Activated T-helper 17 cell treated with anti-CD3 and anti-CD28 coated beads, Interleukin-2, amount 50 U/mL, for 72 hours (primary cell): Measurements from ENCODE around the gene SLC7A4. TPM values are rescaled to one million over a fixed set of nuclear protein-coding genes. Genes with fewer than 3 reads are reported as not detected.
"Not testable (repeated sequence)": the region's sequence is repeated elsewhere in the genome, so short reads cannot be mapped to it uniquely, and the experiment has no call there.

ENCODE experiments used
- ATAC-seq: fragments of 150-1000 bp; cut with Tn5 transposase; replicated peaks from 2 replicates; pipeline ENCODE4 v1.10.0; 2021; ENCODE audit warnings: mild to moderate bottlenecking, moderate library complexity
- H3K27ac Mint-ChIP-seq: one replicate; pipeline ENCODE4 v1.8.0; 2022; ENCODE audit warnings: mixed read lengths
- H3K27me3 Mint-ChIP-seq: one replicate; pipeline ENCODE4 v1.8.0; 2022; ENCODE audit warnings: mixed read lengths
- H3K36me3 Mint-ChIP-seq: one replicate; pipeline ENCODE4 v1.8.0; 2022; ENCODE audit warnings: low read depth, mild to moderate bottlenecking, mixed read lengths
- H3K4me1 Mint-ChIP-seq: one replicate; pipeline ENCODE4 v1.8.0; 2022; ENCODE audit warnings: mixed read lengths
- H3K4me3 Mint-ChIP-seq: one replicate; pipeline ENCODE4 v1.8.0; 2022; ENCODE audit warnings: mild to moderate bottlenecking, mixed read lengths
- H3K9me3 Mint-ChIP-seq: one replicate; pipeline ENCODE4 v1.8.0; 2022; ENCODE audit warnings: mixed read lengths
- total RNA-seq, 2 donors: library from RNA; stranded (reverse); gene quantifications; one replicate each; pipeline ENCODE4 v1.2.3, GENCODE V29; 2022

SLC7A4 gene
- total RNA-seq, 2 donors from 2014 or later = not detected

GRCh38 chr22:21009208-21009607, 23.2 kb downstream of the SLC7A4 start:
- not testable (repeated sequence) for H3K36me3 Mint-ChIP-seq, H3K4me3 Mint-ChIP-seq, H3K4me1 Mint-ChIP-seq, H3K9me3 Mint-ChIP-seq, H3K27me3 Mint-ChIP-seq, ATAC-seq, H3K27ac Mint-ChIP-seq

- no peak for ATAC-seq
- Mint-ChIP-seq H3K36me3 (peaks cover 40% of the 10 kb centered on the region), H3K27ac (peak overlapping the region; percentile 98), H3K27me3 (no peaks in the 10 kb centered on the region), H3K4me1 (no peaks in the 10 kb centered on the region), H3K9me3 (no peaks in the 10 kb centered on the region), H3K4me3 (peak overlapping the region; percentile 98)
These were observed 28.6 kb downstream of the SLC7A4 start for GRCh38 chr22:21003782-21004181.

- H3K27me3 Mint-ChIP-seq = no peaks in the 10 kb centered on the region
- no peaks in the 10 kb centered on the region for H3K4me1 Mint-ChIP-seq
- H3K36me3 Mint-ChIP-seq = peaks cover 48% of the 10 kb centered on the region
- ATAC-seq = peak; percentile 95
- H3K27ac Mint-ChIP-seq = peak within 1 kb of the TSS; percentile 98
- no peaks in the 10 kb centered on the region for H3K9me3 Mint-ChIP-seq
- H3K4me3 Mint-ChIP-seq = peak within 1 kb of the TSS; percentile 98
These were observed 30.6 kb downstream of the SLC7A4 start, which contains the start of gene THAP7 for GRCh38 chr22:21001601-21002325. Gene THAP7 (minus strand): TSS chr22:21002118. CDS start chr22:21001911, 207 bp downstream.

- H3K9me3 Mint-ChIP-seq = no peaks in the 10 kb centered on the region
- peak overlapping the region; percentile 98 for H3K27ac Mint-ChIP-seq
- no peaks in the 10 kb centered on the region for H3K4me1 Mint-ChIP-seq
- no peak for ATAC-seq
- no peaks in the 10 kb centered on the region for H3K27me3 Mint-ChIP-seq
- H3K4me3 Mint-ChIP-seq = peak overlapping the region; percentile 98
- H3K36me3 Mint-ChIP-seq = peaks cover 54% of the 10 kb centered on the region
These were observed 31.3 kb downstream of the SLC7A4 start for GRCh38 chr22:21000987-21001600.

GRCh38 chr22:21000207-21000986, 32.0 kb downstream of the SLC7A4 start:
- no peak for ATAC-seq
- peak overlapping the region; percentile 98 for H3K4me3 Mint-ChIP-seq
- H3K27ac Mint-ChIP-seq = peak overlapping the region; percentile 98
- peaks cover 55% of the 10 kb centered on the region for H3K36me3 Mint-ChIP-seq
- no peaks in the 10 kb centered on the region for H3K4me1 Mint-ChIP-seq
- no peaks in the 10 kb centered on the region for H3K27me3 Mint-ChIP-seq
- H3K9me3 Mint-ChIP-seq = no peaks in the 10 kb centered on the region

GRCh38 chr22:20999350-21000206, 32.8 kb downstream of the SLC7A4 start:
- Mint-ChIP-seq H3K27ac (peak overlapping the region; percentile 98), H3K9me3 (no peaks in the 10 kb centered on the region)
- no peak for ATAC-seq

GRCh38 chr22:20998411-20999336, 33.7 kb downstream of the SLC7A4 start:
- H3K9me3 Mint-ChIP-seq = no peaks in the 10 kb centered on the region
- H3K27ac Mint-ChIP-seq = peak overlapping the region; percentile 36
- no peaks in the 10 kb centered on the region for H3K4me1 Mint-ChIP-seq
- ATAC-seq = no peak
- no peaks in the 10 kb centered on the region for H3K27me3 Mint-ChIP-seq
- H3K4me3 Mint-ChIP-seq = no peak overlapping the region
- peaks cover 55% of the 10 kb centered on the region for H3K36me3 Mint-ChIP-seq

More at GRCh38 chr22:20999350-21000206, 32.8 kb downstream of the SLC7A4 start:
- H3K4me3 Mint-ChIP-seq = peak overlapping the region; percentile 98
- H3K27me3 Mint-ChIP-seq = no peaks in the 10 kb centered on the region
- H3K4me1 Mint-ChIP-seq = no peaks in the 10 kb centered on the region
- peaks cover 55% of the 10 kb centered on the region for H3K36me3 Mint-ChIP-seq

- no peaks in the 10 kb centered on the region for H3K27me3 Mint-ChIP-seq
- H3K4me3 Mint-ChIP-seq = no peak overlapping the region
- no peak for ATAC-seq
- no peaks in the 10 kb centered on the region for H3K4me1 Mint-ChIP-seq
- peaks cover 49% of the 10 kb centered on the region for H3K36me3 Mint-ChIP-seq
- no peak overlapping the region for H3K27ac Mint-ChIP-seq
- H3K9me3 Mint-ChIP-seq = no peaks in the 10 kb centered on the region
These were observed 34.7 kb downstream of the SLC7A4 start for GRCh38 chr22:20997536-20998257.

GRCh38 chr22:20996598-20997535, 35.5 kb downstream of the SLC7A4 start:
- Mint-ChIP-seq H3K9me3 (no peaks in the 10 kb centered on the region), H3K4me1 (no peaks in the 10 kb centered on the region), H3K36me3 (peaks cover 51% of the 10 kb centered on the region), H3K27me3 (no peaks in the 10 kb centered on the region), H3K4me3 (no peak overlapping the region), H3K27ac (no peak overlapping the region)
- no peak for ATAC-seq

- no peaks in the 10 kb centered on the region for H3K9me3 Mint-ChIP-seq
- peaks cover 43% of the 10 kb centered on the region for H3K36me3 Mint-ChIP-seq
- H3K27me3 Mint-ChIP-seq = no peaks in the 10 kb centered on the region
- no peak overlapping the region for H3K27ac Mint-ChIP-seq
- no peak overlapping the region for H3K4me3 Mint-ChIP-seq
- H3K4me1 Mint-ChIP-seq = no peaks in the 10 kb centered on the region
- ATAC-seq = no peak
These were observed 36.3 kb downstream of the SLC7A4 start for GRCh38 chr22:20996031-20996410.

- H3K4me1 Mint-ChIP-seq = no peaks in the 10 kb centered on the region
- no peaks in the 10 kb centered on the region for H3K9me3 Mint-ChIP-seq
- H3K27ac Mint-ChIP-seq = no peak overlapping the region
- H3K27me3 Mint-ChIP-seq = no peaks in the 10 kb centered on the region
- no peak overlapping the region for H3K4me3 Mint-ChIP-seq
- H3K36me3 Mint-ChIP-seq = peaks cover 41% of the 10 kb centered on the region
- no peak for ATAC-seq
These were observed 36.9 kb downstream of the SLC7A4 start for GRCh38 chr22:20995329-20996030.
